K562 (cell line): Measurements from ENCODE around the gene FEN1. TPM values are rescaled to one million over a fixed set of nuclear protein-coding genes. Genes with fewer than 3 reads are reported as not detected.

Experiments
- FOXO4 ChIP-seq: fragments of 450-650 bp; formaldehyde crosslinking; IDR thresholded peaks from 2 replicates; pipeline ENCODE4 v1.4.0; 2020; ENCODE audit warnings: mild to moderate bottlenecking, moderate library complexity
- MIER1 ChIP-seq: fragments of 450-650 bp; IDR thresholded peaks from 2 replicates; pipeline ENCODE4 v1.6.1; 2016; ENCODE audit warnings: antibody characterized with exemption, mild to moderate bottlenecking, low read depth
- NFIC ChIP-seq: fragments of 450-650 bp; IDR thresholded peaks from 2 replicates; pipeline ENCODE4 v1.6.1; 2017; ENCODE audit warnings: mild to moderate bottlenecking, inconsistent platforms
- POU5F1 ChIP-seq: fragments of 150-350 bp; IDR thresholded peaks from 2 replicates; pipeline ENCODE4 v1.6.1; 2014; ENCODE audit warnings: borderline replicate concordance, low read length, low read depth, mild to moderate bottlenecking; ENCODE audit not compliant: partially characterized antibody
- SAP30 ChIP-seq: fragments of 200-600 bp; sonication (generic); IDR thresholded peaks from 2 replicates; pipeline ENCODE4 v1.6.1; 2012; ENCODE audit warnings: borderline replicate concordance, low read depth, mild to moderate bottlenecking, moderate library complexity, low read length, control low read depth, inconsistent platforms; ENCODE audit not compliant: insufficient read depth, poor library complexity, severe bottlenecking
- ZBTB17 ChIP-seq: fragments of 450-650 bp; formaldehyde crosslinking; IDR thresholded peaks from 2 replicates; pipeline ENCODE4 v1.4.0; 2020; ENCODE audit warnings: mild to moderate bottlenecking
- ZC3H8 ChIP-seq: fragments of 450-650 bp; IDR thresholded peaks from 2 replicates; pipeline ENCODE4 v1.6.1; 2017
- ZNF318 ChIP-seq, 2 experiments: fragments of 450-650 bp; IDR thresholded peaks; 2 replicates each; pipeline ENCODE4 v1.6.1; 2016; ENCODE audit warnings: mild to moderate bottlenecking in 2 of 2, borderline replicate concordance in 1 of 2, low read depth in 1 of 2, moderate library complexity in 1 of 2
- ZNF696 ChIP-seq: fragments of 250-450 bp; sonication (Bioruptor Pico); conservative IDR thresholded peaks from 2 replicates; pipeline ENCODE4 v1.4.0; 2020; ENCODE audit warnings: mild to moderate bottlenecking, moderate library complexity
- polyA plus RNA-seq, 8 experiments: library from polyadenylated mRNA; depleted of rRNA in 4 of 8; stranded (reverse) in 5 of 8; unstranded in 3 of 8; fragments of >200 nt; fragmentation: Nextera tagmentation in 2 of 8; fragmentation: Illumina TruSeq in 1 of 8; extraction: Ambion mirVana in 2 of 8; extraction: Trizol in 1 of 8; gene quantifications; 2 replicates each; pipeline versions ENCODE4 v1.2.1 to v1.2.3, GENCODE V29; 2011 to 2014; ENCODE audit warnings: inconsistent platforms in 1 of 8, missing spikeins in 1 of 8
- total RNA-seq, 7 experiments: library from RNA; depleted of rRNA in 6 of 7; stranded (reverse); fragments of >200 nt in 6 of 7; fragmentation: Illumina TruSeq in 2 of 7; extraction: Trizol in 2 of 7; gene quantifications; 2 replicates each; pipeline versions ENCODE4 v1.2.1 to v1.2.3, GENCODE V29; 2011 to 2021; ENCODE audit warnings: low replicate concordance in 1 of 7
- TF ChIP-seq, protein P1 (sequence below): sonication (generic); formaldehyde crosslinking; IDR thresholded peaks from 2 replicates; pipeline ENCODE4 v1.8.0; 2022; ENCODE audit warnings: mild to moderate bottlenecking, missing genetic modification reagents

The FEN1 gene
- total and polyA plus RNA-seq, 9 of the 15 experiments (the other 6 are each of a cell fraction or from before 2014, with no cell fraction given): 58.1 to 156 (median 137) TPM

DNA sequence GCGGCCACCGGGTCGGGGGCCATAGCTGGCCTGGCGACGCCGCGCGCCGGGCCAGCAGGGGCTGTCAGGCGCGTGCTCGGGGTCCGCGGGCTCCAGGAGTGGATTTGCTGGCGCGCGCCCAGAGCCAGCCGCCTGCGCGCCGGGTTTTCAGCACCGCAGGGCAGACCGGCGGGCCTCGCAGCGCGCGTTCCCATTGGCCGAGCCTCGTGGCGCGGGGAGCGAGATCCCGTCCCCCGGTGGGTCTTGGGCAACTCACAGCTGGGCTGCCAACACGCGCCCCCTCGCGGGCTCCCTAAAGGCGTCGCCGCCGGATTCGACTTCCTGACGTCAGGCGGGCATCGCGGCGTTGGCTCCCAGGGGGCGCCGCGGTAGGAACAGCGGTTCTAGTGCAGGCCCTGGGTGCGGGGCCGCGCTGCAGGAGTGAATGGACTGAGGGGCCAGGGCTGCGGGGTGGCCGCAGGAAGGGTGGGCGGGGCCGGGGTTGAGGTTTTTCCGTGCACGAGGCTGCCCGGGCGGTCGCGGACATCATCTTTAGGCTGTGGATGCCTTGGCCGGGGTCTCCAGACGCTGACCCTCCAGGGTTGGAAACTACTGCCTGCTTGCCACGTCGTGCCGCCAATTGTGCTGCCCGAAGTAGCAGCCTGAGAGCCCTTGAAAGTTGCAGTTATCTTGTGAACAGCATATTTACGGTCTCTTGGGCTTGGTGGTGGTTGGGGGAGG lies 24.2 kb downstream of the FEN1 start, which contains the start of gene FADS1 (continued):
- TF ChIP-seq POU5F1 (no peak), NFIC (peak; percentile 84), ZNF696 (CRISPR knock-in tag) (no peak), MIER1 (no peak), FOXO4 (CRISPR knock-in tag) (no peak), ZNF318 (IDR thresholded peaks at IDR 0.05; ENCODE audit: borderline replicate concordance in 1 of 2, low read depth in 1 of 2) (no peak), ZC3H8 (no peak), ZBTB17 (CRISPR knock-in tag) (peak; percentile 54; the same call in 1 of the 2 replicates), SAP30 (peak; percentile 32)
- TF ChIP-seq, protein P1, sequence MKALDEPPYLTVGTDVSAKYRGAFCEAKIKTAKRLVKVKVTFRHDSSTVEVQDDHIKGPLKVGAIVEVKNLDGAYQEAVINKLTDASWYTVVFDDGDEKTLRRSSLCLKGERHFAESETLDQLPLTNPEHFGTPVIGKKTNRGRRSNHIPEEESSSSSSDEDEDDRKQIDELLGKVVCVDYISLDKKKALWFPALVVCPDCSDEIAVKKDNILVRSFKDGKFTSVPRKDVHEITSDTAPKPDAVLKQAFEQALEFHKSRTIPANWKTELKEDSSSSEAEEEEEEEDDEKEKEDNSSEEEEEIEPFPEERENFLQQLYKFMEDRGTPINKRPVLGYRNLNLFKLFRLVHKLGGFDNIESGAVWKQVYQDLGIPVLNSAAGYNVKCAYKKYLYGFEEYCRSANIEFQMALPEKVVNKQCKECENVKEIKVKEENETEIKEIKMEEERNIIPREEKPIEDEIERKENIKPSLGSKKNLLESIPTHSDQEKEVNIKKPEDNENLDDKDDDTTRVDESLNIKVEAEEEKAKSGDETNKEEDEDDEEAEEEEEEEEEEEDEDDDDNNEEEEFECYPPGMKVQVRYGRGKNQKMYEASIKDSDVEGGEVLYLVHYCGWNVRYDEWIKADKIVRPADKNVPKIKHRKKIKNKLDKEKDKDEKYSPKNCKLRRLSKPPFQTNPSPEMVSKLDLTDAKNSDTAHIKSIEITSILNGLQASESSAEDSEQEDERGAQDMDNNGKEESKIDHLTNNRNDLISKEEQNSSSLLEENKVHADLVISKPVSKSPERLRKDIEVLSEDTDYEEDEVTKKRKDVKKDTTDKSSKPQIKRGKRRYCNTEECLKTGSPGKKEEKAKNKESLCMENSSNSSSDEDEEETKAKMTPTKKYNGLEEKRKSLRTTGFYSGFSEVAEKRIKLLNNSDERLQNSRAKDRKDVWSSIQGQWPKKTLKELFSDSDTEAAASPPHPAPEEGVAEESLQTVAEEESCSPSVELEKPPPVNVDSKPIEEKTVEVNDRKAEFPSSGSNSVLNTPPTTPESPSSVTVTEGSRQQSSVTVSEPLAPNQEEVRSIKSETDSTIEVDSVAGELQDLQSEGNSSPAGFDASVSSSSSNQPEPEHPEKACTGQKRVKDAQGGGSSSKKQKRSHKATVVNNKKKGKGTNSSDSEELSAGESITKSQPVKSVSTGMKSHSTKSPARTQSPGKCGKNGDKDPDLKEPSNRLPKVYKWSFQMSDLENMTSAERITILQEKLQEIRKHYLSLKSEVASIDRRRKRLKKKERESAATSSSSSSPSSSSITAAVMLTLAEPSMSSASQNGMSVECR (CRISPR knock-in tag): peak; percentile 83; the same call in 1 of the 2 replicates
